Measurements from ENCODE around the gene GFRA4. TPM values are rescaled to one million over a fixed set of nuclear protein-coding genes. Genes with fewer than 3 reads are reported as not detected.

GFRA4 gene, protein sequence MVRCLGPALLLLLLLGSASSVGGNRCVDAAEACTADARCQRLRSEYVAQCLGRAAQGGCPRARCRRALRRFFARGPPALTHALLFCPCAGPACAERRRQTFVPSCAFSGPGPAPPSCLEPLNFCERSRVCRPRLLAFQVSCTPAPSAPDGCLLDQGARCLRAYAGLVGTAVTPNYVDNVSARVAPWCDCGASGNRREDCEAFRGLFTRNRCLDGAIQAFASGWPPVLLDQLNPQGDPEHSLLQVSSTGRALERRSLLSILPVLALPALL
- total RNA-seq = not detected in 2 replicates

DNA sequence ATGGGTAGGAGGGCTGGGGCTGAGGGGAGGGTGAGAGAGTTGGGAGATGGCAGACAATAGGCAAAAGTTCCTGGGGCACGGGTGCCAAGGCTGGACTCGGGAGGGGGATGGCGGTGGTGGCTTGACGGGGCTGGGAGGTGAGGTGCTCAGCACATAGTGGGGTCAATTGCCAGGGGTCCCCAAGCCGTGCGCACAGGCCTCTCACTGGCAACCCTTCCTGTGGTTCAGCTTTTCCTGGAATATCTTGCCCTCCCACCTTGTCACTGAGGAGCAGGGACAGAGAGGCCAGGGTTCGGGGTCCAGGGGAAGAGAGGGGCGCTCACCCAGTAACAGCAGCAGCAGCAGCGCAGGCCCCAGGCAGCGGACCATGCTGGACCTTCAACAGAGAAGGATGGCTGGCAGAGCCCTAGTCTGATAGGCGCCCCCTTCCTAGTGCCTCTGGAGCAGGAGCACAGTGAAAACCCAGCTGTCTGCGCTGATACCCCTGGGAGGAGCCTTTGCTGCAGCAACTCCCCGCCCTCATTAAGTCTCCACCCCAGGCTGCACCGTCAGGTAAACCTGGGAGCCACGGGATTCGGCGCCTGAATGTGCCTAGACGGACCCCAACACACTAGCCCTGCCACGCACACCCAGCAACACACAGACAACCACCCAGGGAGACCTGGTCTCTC lies at the start of gene GFRA4:
GFRA4 (minus strand) TSS at position 369 of the 671 bp plus-strand sequence; CDS start at position 369, 0 bp downstream.

DNA sequence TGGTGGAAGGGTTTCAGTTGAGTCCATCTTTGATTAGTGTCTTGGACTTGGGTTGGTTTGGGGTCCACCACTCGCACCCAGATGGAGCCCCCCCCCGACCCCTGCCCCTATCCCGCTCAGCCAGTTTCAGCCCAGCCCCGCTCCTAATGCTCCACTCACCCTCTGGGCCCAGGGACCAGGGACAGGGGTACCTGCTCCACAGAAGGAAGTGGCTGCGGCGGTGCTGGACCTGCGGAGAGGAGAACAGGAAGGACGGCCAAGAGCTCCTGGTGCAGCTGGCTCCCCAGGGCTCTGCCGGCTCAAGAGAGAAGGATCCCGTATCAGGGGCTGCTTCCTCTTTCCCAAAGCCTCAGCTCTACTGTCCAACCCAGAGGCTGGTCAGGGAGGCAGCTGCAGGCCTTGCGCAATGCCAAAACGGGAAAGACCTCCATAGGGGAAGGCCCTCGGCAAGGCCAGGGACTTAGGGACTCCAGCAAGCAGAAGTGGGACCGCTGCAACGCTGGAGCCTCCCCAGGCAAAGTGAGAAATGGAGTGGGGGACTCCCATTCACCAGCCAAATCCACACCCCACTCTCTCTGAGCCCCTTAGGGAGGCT lies 49.2 kb upstream of the GFRA4 start, which contains the start of gene SIGLEC1:
SIGLEC1 (minus strand) TSS at position 322 of the 595 bp plus-strand sequence. CDS start 5,472 bp downstream, outside the sequence.

DNA sequence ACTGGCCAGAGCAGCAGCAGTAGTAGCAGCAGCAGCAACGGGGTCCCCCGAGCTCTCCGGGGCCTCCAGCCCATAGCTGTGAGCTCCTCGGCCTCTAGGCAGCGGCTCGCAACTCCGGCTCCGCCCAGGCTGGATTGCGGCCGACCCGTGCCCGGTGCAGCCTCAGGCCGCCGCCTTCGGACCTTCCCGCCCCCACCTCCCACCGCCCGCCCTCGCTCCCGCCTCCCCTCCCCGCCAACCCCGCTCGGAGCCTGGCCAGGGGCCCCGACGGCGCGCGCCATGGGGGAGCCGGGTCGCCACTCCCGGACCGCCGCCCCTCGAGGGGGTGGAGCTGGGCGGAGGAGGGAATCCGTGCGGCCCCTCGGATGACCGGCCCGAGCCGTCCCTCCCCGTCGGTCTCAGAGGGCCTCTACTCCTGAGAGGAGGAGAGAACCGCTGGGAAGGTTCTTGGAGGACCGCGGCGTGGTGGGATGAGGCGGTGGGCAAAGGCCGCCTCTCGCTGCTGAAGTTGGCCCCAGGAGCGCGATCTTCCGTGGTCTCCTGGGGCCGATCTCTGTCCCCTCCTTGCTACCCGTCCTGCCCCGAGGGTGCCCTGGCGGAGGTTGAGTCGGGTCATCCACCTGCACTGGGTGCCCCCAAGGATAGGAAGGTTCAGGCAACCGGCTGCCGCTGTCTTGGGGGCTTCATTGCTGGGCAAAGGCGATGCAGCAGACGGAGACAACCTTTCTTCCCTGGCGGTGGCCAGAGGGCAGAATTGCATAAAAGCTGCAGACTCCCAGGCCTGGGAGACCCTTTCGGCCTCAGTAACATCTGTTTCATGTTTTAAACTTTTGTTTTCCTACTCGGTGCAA lies 19.0 kb upstream of the GFRA4 start, which contains the start of gene ADAM33:
ADAM33 (minus strand) TSS at position 80 of the 851 bp plus-strand sequence; CDS start at position 74, 6 bp downstream.

Other genes with a start within 250 kb of the GFRA4 start
- 38.9 and 42.5 TPM in 2 replicates for gene ATRN, start 192.4 kb downstream of the GFRA4 start, total RNA-seq
- gene ADAM33, start 18.6 kb upstream of the GFRA4 start, total RNA-seq = under 0.01 TPM in 1 of 2 replicates, not detected in the other
- not detected in 2 replicates for gene SIGLEC1, start 49.2 kb upstream of the GFRA4 start, total RNA-seq
- gene HSPA12B, start 69.3 kb upstream of the GFRA4 start, total RNA-seq = 3.9 and 11.1 TPM in 2 replicates
- gene ADISSP, start 104.4 kb upstream of the GFRA4 start, total RNA-seq = 32.3 and 39.1 TPM in 2 replicates
- gene SPEF1, start 118.0 kb upstream of the GFRA4 start, total RNA-seq = 0.19 TPM in 1 of 2 replicates, not detected in the other
- 94.7 and 115 TPM in 2 replicates for gene CENPB, start 123.3 kb upstream of the GFRA4 start, total RNA-seq
- gene CDC25B, start 132.9 kb upstream of the GFRA4 start, total RNA-seq = 29.1 and 32.0 TPM in 2 replicates
- gene AP5S1, start 157.1 kb upstream of the GFRA4 start, total RNA-seq = 23.3 and 24.8 TPM in 2 replicates
- gene MAVS, start 183.4 kb upstream of the GFRA4 start, total RNA-seq = 30.7 and 35.7 TPM in 2 replicates
- 46.7 and 54.1 TPM in 2 replicates for gene PANK2, start 226.0 kb upstream of the GFRA4 start, total RNA-seq

All from vein endothelial cell (primary cell).